Gastroesophageal sphincter (tissue), 4 donors: ENCODE results near the gene LIPN. TPM values are rescaled to one million over a fixed set of nuclear protein-coding genes. Genes with fewer than 3 reads are reported as not detected.

Source experiments
- ATAC-seq: fragments of 150-250 bp; one replicate; pipeline ENCODE4 v1.9.1; 2016; ENCODE audit warnings: mild to moderate bottlenecking, moderate library complexity
- H3K27ac ChIP-seq, 4 donors: fragments of 200-600 bp; sonication (generic) in 3 of 4; 1 replicate in 3 of 4; 2 replicates in 1 of 4; pipeline ENCODE4 v1.5.1; 2016 to 2019
- H3K27me3 ChIP-seq: fragments of 200-600 bp; sonication (generic); one replicate; pipeline ENCODE4 v1.5.1; 2019
- H3K36me3 ChIP-seq, 2 donors: fragments of 200-600 bp; sonication (generic); one replicate each; pipeline ENCODE4 v1.5.1; 2019; ENCODE audit warnings: control low read depth in 1 of 2
- H3K4me1 ChIP-seq, 3 donors: fragments of 200-600 bp; sonication (generic); 1 replicate in 2 of 3; 2 replicates in 1 of 3; pipeline ENCODE4 v1.5.1; 2016 to 2019; ENCODE audit warnings: control low read depth in 2 of 3
- H3K4me3 ChIP-seq, 2 donors: fragments of 200-600 bp; sonication (generic); one replicate each; pipeline ENCODE4 v1.5.1; 2019; ENCODE audit warnings: mild to moderate bottlenecking in 1 of 2, moderate library complexity in 1 of 2
- H3K9me3 ChIP-seq, 3 donors: fragments of 200-600 bp; sonication (generic); one replicate each; pipeline ENCODE4 v1.5.1; 2017 to 2019; ENCODE audit warnings: control low read depth in 2 of 3
- CTCF ChIP-seq, 4 experiments: fragments of 200-600 bp in 2 of 4; fragments of 450-650 bp in 2 of 4; sonication (generic) in 1 of 4; IDR thresholded peaks; one replicate each; pipeline ENCODE4 v1.5.1; 2017 to 2019; ENCODE audit warnings: antibody characterized with exemption in 4 of 4, mild to moderate bottlenecking in 2 of 4, moderate library complexity in 2 of 4
- EP300 ChIP-seq: sonication (generic); formaldehyde crosslinking; IDR thresholded peaks from one replicate; pipeline ENCODE4 v1.6.1; 2017; ENCODE audit warnings: antibody characterized with exemption, mild to moderate bottlenecking
- POLR2A ChIP-seq, 2 donors: fragments of 450-650 bp; IDR thresholded peaks; one replicate each; pipeline ENCODE4 v1.6.1; 2017; ENCODE audit warnings: antibody characterized with exemption in 2 of 2, mild to moderate bottlenecking in 2 of 2, moderate library complexity in 1 of 2
- POLR2AphosphoS5 ChIP-seq: sonication (generic); formaldehyde crosslinking; IDR thresholded peaks from one replicate; pipeline ENCODE4 v1.6.1; 2017; ENCODE audit warnings: antibody characterized with exemption
- WGBS, 2 donors: methylation state at CpG; one replicate each; pipeline ENCODE4 v1.1.5; 2018; ENCODE audit warnings: low coverage in 1 of 2; 5-methylcytosine and 5-hydroxymethylcytosine counted together
- total RNA-seq, 4 donors: library from RNA; depleted of rRNA; stranded (reverse); fragments of >200 nt; gene quantifications; one replicate each; pipeline ENCODE4 v1.1.0, GENCODE V29; 2016

The LIPN gene
- total RNA-seq, 4 donors from 2014 or later, result 0.94 TPM; not detected in 3

- 50% methylated on average over 1 of the region's 1 CpG for WGBS, 2 donors
These were observed 68.5 kb downstream of the LIPN start for GRCh38 chr10:88828310-88828709.

More at GRCh38 chr10:88828310-88828709, 68.5 kb downstream of the LIPN start:
- Histone ChIP-seq H3K27me3 (no peaks in the 10 kb centered on the region), H3K4me3 (no peak overlapping the region), H3K27ac (no peak overlapping the region), H3K36me3 (no peaks in the 10 kb centered on the region), H3K9me3 (no peaks in the 10 kb centered on the region), H3K4me1 (no peaks in the 10 kb centered on the region)
- ATAC-seq, result no peak
- TF ChIP-seq POLR2A (IDR thresholded peaks at IDR 0.05) (no peak), POLR2AphosphoS5 (no peak), EP300 (no peak), CTCF (IDR thresholded peaks at IDR 0.05) (no peak)

Other genes starting within 250 kb of the LIPN start
- 10 to 100 TPM in 3 of 4 donors, 1 to 10 TPM in 1; 9.4 to 25.1 (median 15.3) TPM for gene RNLS, start 176.7 kb upstream of the LIPN start, total RNA-seq
- gene LIPJ, start 173.3 kb upstream of the LIPN start, total RNA-seq, result under 1 TPM in 2 of 4 donors, not detected in 2; 0.12 to 0.13 TPM
- gene LIPF, start 95.6 kb upstream of the LIPN start, total RNA-seq, result not detected
- not detected for gene LIPK, start 53.8 kb upstream of the LIPN start, total RNA-seq
- gene LIPM, start 42.7 kb downstream of the LIPN start, total RNA-seq, result not detected
- under 1 TPM in 1 of 4 donors, not detected in 3; 0.96 TPM for gene ANKRD22, start 91.8 kb downstream of the LIPN start, total RNA-seq
- gene STAMBPL1, start 120.2 kb downstream of the LIPN start, total RNA-seq, result 10 to 100 TPM; 14.4 to 26.3 (median 22.3) TPM
- 1,000 to 10,000 TPM; 5,887 to 9,086 (median 7,887) TPM for gene ACTA2, start 192.8 kb downstream of the LIPN start, total RNA-seq
- gene FAS, start 230.8 kb downstream of the LIPN start, total RNA-seq, result 10 to 100 TPM; 15.0 to 27.5 (median 19.6) TPM